CD4-positive, alpha-beta T cell treated with Interleukin-1 beta for 1 hour (primary cell): Measurements from ENCODE around the gene ZNF571.

Source experiments
- DNase-seq, 2 donors: peaks; one replicate each; pipeline ENCODE4 v3.0.0-alpha.2; 2020 to 2022

Gene ZNF571

GRCh38 chr19:37594304-37594981, at the start of gene ZNF571, which contains the start of gene ZNF540:
Gene ZNF571, minus strand, starts transcription at chr19:37594792. Its CDS starts 8,116 bp downstream, at chr19:37586676.
Gene ZNF540, plus strand, starts transcription at chr19:37594876. Its CDS starts 3,572 bp downstream, at chr19:37598448.
- peak; percentile 93 for DNase-seq

- no peak for DNase-seq
Measured at GRCh38 chr19:37635076-37636056, 40.8 kb upstream of the ZNF571 start.

- peak; percentile 79 to 81 for DNase-seq
Measured at GRCh38 chr19:37594982-37595382, 390 bp upstream of the ZNF571 start.

GRCh38 chr19:37593996-37594303, 642 bp downstream of the ZNF571 start:
- DNase-seq = no peak

- no peak for DNase-seq
Measured at GRCh38 chr19:37583340-37583739, 11.3 kb downstream of the ZNF571 start.

- no peak for DNase-seq
Measured at GRCh38 chr19:37572203-37572602, 22.4 kb downstream of the ZNF571 start.

GRCh38 chr19:37565370-37565669, 29.3 kb downstream of the ZNF571 start:
- DNase-seq = no peak

GRCh38 chr19:37564624-37565369, 29.8 kb downstream of the ZNF571 start:
- no peak for DNase-seq

- DNase-seq = no peak
Measured at GRCh38 chr19:37563518-37563917, 31.1 kb downstream of the ZNF571 start.

GRCh38 chr19:37551129-37551993, 43.2 kb downstream of the ZNF571 start:
- DNase-seq = peak; percentile 71 to 75

GRCh38 chr19:37537391-37537947, 57.1 kb downstream of the ZNF571 start:
- DNase-seq = no peak

GRCh38 chr19:37519890-37520289, 74.7 kb downstream of the ZNF571 start:
- DNase-seq = no peak
